GM18511 (cell line): Measurements from ENCODE around the gene MAP1LC3B.

Experiments used
- ATAC-seq: cut with Tn5 transposase; IDR thresholded peaks from one replicate; pipeline ENCODE4 v1.9.1; 2021; ENCODE audit warnings: mild to moderate bottlenecking, moderate library complexity; ENCODE audit not compliant: unreplicated experiment

MAP1LC3B gene

DNA sequence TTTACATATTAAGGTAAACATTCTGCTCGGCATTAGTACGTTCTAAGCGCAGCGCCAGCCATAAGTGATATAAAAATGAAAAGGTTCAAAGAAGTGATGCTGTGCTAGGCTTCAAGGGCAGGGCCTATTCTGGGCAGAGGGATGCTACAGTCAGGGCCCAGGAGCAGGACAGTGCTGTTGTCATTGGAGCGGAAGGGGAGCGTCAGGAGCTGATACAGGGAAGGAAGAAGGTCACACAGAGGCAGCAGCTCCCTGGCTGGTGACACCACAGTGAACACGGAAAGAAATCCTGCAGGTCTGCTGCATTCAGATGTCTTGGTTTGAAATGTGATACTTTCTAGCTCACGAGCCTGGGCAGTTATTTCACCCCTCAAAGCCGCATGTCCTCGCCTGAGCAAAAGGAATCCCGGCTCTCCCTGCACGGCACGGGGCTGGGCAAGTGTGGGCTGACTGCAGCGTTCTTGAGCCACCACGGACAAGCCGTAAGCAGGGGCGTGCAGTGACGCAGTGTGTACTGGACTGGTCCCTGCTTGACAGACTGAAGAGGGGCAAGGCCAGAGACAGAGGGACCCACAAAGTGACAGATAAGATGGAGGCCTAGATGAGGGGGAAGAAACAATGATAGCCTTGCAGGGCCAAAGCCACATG lies 59.6 kb downstream of the MAP1LC3B start:
- ATAC-seq = no peak

DNA sequence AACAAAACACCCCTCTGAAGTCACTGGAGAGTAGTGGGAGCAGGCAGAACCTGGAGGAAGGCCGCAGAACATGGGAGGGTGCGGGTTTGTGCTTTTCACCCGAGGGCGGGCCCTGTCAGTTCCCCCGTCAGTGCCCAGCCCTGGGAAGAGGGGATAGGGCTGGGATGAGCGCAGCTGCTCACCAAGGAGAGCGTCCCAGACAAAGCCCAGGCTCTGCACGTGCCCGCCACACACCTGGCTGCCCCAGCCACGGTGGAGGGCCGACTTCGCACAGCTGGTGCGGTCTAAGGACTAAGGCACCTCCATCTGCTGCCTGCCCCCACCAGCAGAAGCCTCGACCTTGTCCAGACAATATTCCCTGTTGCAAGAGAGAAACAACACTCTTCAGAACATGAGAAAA lies 61.2 kb downstream of the MAP1LC3B start:
- ATAC-seq = no peak
